ENCODE measurements around the gene IFT122.
"Not testable (repeated sequence)": the region's sequence is repeated elsewhere in the genome, so short reads cannot be mapped to it uniquely, and the experiment has no call there.

The IFT122 gene

GRCh38 chr3:129474984-129475804 lies 35.2 kb downstream of the IFT122 start:
- no peak for DNase-seq

- DNase-seq: no peak
These were observed 35.8 kb downstream of the IFT122 start for GRCh38 chr3:129475863-129476262.

GRCh38 chr3:129476586-129476985 lies 36.6 kb downstream of the IFT122 start:
- no peak for DNase-seq

GRCh38 chr3:129481225-129481765 lies 41.3 kb downstream of the IFT122 start:
- peak; percentile 37 for DNase-seq

- DNase-seq: no peak
These were observed 41.8 kb downstream of the IFT122 start for GRCh38 chr3:129481766-129482332.

- DNase-seq: peak; percentile 28
These were observed 42.7 kb downstream of the IFT122 start for GRCh38 chr3:129482721-129483120.

GRCh38 chr3:129483870-129484269 lies 43.8 kb downstream of the IFT122 start:
- DNase-seq: no peak

GRCh38 chr3:129485146-129485545 lies 45.1 kb downstream of the IFT122 start:
- not testable (repeated sequence) for DNase-seq

- DNase-seq: no peak
These were observed 46.0 kb downstream of the IFT122 start for GRCh38 chr3:129485721-129486663.

GRCh38 chr3:129486664-129487035 lies 46.6 kb downstream of the IFT122 start:
- no peak for DNase-seq

GRCh38 chr3:129487183-129487867 lies 47.3 kb downstream of the IFT122 start:
- no peak for DNase-seq

GRCh38 chr3:129487868-129488335 lies 47.9 kb downstream of the IFT122 start:
- not testable (repeated sequence) for DNase-seq

- DNase-seq: not testable (repeated sequence)
These were observed 49.2 kb downstream of the IFT122 start for GRCh38 chr3:129489258-129489657.

- DNase-seq: peak; percentile 89
These were observed 50.2 kb downstream of the IFT122 start for GRCh38 chr3:129490273-129490675.

- DNase-seq: not testable (repeated sequence)
These were observed 51.1 kb downstream of the IFT122 start for GRCh38 chr3:129491077-129491476.

- DNase-seq: no peak
These were observed 51.8 kb downstream of the IFT122 start for GRCh38 chr3:129491794-129492193.

GRCh38 chr3:129492691-129493090 lies 52.7 kb downstream of the IFT122 start:
- DNase-seq: no peak

GRCh38 chr3:129493206-129493605 lies 53.2 kb downstream of the IFT122 start:
- DNase-seq: no peak

GRCh38 chr3:129494499-129494898 lies 54.5 kb downstream of the IFT122 start:
- not testable (repeated sequence) for DNase-seq

GRCh38 chr3:129495006-129495639 lies 55.1 kb downstream of the IFT122 start:
- not testable (repeated sequence) for DNase-seq

GRCh38 chr3:129497876-129498275 lies 57.9 kb downstream of the IFT122 start:
- DNase-seq: not testable (repeated sequence)
